GM18502 (cell line): ENCODE results near the gene HTT.

Experiments
- ATAC-seq: cut with Tn5 transposase; IDR thresholded peaks from one replicate; pipeline ENCODE4 v1.9.1; 2021; ENCODE audit warnings: mild to moderate bottlenecking; ENCODE audit not compliant: unreplicated experiment, poor library complexity

Gene HTT

DNA sequence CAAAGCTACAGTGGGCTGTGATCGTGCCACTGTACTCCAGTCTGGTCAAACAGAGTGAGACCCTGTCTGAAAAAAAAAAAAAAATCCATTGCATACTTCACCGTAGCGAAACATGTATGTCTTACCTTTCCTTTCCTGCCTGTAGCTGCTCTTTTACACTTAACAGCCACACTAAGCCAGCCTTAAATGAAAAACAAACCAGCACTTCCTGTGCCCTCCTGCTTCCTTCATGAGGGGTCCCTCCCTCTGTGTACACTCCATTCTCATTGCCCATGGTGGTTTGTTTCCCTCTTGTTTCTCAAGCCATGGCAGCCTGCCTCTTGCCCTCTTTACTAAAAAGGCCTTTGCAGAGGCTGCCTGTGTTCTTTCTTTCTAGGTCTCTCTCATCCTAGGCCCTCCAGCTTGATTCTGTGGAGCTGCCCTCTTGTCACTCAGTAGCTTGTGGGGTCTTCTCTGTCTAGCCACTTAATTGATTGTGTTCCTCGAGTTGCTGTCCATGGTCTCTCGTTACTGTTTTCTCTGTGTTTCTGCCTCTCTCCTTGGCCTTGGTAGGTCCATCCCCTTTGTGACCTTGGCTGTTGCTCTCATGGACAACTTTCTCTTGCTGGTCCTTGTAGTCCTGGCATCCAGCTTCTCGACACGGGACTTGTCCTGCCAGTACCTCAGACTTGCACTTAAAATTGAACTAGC, 122.3 kb downstream of the HTT start:
- ATAC-seq = no peak

DNA sequence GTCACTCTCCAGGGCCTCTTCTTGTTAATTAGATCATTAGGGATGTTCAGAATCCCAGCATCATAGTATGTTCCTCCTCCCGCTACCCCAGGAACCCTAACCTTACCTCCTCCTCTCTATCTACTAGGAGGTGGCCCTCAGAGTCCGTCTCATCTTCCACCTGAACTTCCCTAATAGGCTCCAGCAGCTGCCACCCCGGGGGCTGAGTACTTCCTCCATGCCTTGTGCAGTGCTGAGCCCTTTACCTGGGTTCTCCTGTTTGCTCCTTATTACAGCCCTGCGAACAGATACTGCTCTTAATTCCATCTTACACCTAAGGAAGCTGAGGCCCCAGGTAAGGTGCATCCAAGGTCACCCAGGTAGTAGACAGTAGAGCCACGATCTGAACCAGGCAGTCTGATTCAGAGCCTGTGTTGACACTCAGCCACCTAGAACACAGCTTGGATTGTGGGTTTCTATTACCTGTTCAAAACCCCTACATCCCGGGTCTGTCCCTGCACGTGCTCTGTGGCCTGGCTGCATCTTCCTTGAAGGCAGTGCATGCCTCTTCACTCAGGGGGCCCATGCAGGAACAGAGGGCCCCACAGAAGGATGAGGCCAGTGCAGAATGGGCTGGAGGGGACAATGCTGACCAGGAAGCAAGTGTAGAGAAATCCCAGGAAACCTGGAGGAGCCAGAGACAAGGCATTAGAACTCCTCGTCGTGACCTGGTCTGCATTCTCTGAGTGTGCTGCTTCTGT, 123.1 kb downstream of the HTT start:
- ATAC-seq = no peak

DNA sequence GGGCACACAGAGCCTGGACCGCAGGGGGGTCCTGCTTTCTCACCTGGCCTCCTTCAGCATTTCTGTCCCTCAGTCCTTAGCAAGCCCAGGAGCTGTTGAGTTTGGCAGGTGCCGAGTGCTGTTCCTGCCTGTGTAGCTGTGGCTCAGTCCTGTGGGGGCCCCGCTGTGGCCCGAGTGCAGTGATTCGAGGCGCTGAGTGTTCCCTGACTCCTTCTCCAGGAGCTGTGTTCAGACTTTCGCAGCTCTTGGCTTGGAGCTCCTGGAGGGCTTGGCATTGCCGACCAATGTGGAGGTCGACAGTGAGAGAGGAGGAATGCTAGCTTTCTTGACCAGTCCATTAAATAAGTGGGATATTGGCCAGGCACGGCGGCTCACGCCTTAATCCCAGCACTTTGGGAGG, 124.4 kb downstream of the HTT start:
- no peak for ATAC-seq

DNA sequence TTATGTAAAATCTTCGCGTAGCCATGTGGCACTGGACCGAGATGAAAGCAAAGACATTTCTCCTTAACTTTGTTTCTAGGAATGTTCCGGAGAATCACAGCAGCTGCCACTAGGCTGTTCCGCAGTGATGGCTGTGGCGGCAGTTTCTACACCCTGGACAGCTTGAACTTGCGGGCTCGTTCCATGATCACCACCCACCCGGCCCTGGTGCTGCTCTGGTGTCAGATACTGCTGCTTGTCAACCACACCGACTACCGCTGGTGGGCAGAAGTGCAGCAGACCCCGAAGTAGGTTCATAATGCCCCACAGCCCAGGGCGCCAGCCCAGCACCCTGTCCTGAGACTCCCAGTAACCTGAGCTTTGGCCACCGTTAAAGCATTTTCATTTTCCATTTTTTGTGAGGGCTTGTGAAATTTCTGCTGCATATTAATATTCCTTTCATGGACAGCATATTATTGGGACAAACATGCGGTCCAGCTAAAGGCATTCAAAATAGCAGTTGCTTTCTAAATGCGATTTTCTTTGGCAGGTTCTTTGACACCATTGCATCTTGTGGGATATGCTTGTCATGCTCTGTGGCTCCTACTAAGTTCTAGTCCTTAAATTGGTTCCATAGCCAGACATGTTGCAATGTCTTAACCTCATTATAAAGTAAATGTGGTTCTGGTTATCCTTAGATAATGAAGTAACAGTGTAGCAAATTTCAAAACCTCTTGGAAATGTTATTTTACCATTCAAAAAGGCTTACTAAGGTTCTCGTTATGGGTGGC, 125.4 kb downstream of the HTT start:
- no peak for ATAC-seq

DNA sequence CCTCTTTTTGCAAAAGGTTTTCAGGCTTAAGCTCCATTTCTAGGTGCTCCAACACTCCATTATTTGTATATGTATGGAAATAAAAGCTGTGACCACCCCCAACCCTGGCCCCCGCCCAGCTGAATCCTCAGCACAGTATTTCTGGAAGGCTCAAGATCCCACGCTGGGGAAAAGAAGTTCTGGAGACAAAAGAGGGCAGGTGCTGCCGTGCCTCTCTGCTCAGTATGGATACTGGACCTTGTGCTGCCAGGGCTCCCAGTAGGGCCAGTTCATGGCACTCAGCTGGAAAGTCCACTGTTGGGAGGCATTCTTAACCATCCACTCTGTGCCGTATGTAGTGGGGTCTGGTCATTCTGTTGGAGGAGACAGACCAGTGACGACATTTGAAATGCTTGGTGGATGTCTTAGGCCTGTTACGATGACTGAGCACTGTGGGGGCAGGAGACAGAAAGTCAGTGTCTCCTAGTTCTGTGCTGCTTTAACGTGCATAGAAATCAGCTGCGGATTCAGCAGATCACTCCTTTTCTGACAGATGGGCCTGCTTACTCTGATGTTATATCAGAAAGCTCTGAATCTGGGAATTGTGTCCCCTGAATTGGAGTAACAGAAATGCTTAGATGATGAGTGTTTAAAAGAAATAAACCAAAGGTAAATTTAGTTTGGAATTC, 126.1 kb downstream of the HTT start:
- ATAC-seq = no peak

DNA sequence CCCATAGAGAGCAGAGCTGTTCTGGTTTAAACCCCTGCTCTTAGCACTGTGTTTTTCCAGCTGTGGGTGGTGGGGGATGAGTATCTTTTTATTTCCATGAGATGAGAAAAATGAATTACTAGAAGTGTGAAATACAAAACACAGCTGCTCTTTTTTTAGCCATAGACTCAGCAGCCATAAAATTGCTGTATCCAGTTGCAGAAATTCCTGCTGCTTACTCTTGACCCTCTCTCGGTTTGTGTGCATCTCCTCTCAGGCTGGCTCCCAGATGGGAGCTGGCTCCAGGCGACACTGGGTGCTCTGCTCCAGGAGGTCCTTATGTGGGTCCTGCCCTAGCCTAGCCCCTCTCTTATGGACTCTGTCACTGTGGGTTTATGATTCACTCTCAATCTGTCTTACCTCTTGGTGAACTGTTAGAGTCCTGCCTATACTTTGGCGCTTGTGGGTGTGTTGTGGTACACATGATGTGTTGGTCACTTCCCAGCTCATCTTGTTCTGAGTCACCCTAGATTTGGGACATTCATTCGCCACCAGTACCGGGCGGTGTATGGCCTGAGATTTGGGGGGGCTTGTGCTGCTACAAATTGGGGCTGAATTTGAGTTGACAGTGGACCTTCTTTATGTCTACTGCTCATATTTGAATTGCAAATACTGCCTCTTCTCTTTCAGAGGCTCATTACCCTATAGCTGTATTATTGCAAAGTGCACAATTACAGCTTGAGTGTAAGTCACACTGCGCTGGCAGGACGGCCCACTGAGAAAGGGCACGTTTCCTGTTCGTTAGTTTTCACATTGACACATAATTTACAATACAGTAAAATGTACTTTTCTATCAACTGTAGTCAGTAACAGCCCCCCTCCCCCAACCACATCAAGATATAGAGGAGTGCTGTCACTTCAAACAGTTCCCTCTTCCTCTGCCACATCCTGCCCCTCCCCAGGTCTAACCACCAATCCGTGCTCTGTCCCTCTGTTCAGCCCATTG, 127.5 kb downstream of the HTT start:
- ATAC-seq = peak; percentile 62

- ATAC-seq = no peak
Measured at GRCh38 chr4:3202836-3203820, 128.6 kb downstream of the HTT start.

- ATAC-seq = no peak
Measured at GRCh38 chr4:3203971-3204431, 129.5 kb downstream of the HTT start.

DNA sequence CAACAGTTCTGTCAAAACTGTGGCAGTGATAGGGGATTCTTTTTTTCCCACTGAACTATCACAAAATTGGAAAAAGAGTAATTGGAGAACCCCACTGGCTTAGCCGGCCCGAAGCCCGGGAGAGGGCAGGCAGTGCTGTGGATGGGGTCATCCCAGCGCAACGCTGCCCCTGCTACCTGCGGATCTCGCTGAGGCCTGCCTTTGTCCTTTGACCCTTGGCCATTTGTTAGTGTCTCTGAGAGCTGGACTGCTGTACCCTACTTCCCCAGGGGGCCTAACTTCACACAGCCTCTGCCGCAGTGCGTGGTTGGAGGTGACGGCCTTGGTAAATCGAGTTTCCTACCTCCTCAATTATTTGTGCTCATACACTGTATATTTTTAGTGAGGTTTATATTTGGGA, 131.5 kb downstream of the HTT start:
- ATAC-seq = no peak

GRCh38 chr4:3206439-3207100, 132.1 kb downstream of the HTT start:
- no peak for ATAC-seq

DNA sequence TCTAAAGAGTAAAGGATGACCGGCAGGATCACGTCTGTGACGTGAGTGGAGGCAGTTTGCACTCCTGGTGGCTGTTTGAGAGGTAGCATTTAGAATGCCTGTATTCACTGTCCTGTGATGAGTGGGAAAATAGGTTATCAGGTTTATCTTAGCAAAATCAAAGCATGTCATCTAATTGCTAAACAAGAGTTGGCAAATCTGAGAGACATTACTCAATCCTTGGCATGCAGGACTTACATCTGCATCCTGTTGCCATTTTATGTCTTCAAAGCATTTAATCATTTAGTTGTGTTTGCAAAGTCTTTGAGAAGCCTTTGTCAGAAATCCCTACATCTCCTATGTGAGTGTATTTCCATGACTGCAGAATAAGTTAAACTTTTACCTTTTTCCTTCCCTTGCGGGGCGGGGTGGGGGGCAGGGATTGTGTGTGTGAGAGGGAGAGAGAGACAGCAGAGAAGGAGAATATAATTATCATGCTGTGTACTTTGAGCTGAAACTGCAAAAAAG, 133.1 kb downstream of the HTT start:
- ATAC-seq = no peak

- no peak for ATAC-seq
Measured at GRCh38 chr4:3208826-3209225, 134.3 kb downstream of the HTT start.

DNA sequence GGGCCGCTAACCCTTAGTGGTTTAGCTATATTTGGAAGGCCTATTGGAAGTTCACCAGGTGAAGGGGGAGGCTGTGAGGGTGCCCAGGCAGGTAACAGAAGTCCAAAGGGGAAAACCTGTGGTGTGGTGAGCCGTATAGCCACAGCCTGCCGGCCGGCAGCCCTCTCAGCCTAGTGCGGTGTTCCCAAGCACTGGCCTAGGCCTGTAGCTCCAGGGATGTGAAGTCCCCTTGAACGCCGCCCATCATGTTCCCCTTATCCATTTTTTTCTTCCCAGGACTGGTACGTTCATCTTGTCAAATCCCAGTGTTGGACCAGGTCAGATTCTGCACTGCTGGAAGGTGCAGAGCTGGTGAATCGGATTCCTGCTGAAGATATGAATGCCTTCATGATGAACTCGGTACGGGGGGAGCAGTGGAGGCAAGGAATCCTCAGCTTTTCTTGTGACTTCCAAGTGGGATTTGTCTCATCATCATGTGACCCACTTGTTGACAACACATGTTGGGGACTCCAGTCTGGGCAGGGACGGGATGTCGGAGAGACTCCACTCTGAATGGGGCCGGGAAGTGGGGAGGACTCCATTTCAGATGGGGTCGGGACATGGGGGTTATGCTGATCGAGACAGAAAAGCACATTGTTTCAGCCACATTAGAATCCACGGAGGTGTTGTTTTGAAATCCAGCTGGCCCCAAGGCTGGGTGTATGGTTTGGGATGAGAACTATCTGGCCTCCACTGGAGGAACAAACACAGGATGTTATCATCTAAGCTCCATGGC, 135.3 kb downstream of the HTT start:
- ATAC-seq = no peak

GRCh38 chr4:3210467-3210866, 136.0 kb downstream of the HTT start:
- no peak for ATAC-seq

DNA sequence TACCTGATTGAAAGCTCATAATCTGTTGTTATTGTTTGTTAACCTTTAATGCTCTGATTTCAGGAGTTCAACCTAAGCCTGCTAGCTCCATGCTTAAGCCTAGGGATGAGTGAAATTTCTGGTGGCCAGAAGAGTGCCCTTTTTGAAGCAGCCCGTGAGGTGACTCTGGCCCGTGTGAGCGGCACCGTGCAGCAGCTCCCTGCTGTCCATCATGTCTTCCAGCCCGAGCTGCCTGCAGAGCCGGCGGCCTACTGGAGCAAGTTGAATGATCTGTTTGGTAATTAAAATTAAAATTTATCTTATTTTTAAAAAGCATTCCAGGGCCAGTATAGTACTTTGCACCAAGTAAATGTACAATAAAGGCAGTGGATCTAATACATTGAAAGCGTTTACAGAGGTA, 137.4 kb downstream of the HTT start:
- ATAC-seq = no peak

GRCh38 chr4:3212391-3213105, 138.1 kb downstream of the HTT start:
- no peak for ATAC-seq
